DMS153 (cell line): Measurements from ENCODE around the gene TRAF3IP3.

Experiments
- DNase-seq: peaks from one replicate; lab custom pipeline; 2025; lab: John Stamatoyannopoulos, UW

Gene TRAF3IP3

GRCh38 chr1:209755926-209756614 is at the start of gene TRAF3IP3:
Gene TRAF3IP3 (plus strand): TSS chr1:209756053. CDS start chr1:209760040, 3,987 bp downstream.
- DNase-seq, result no peak

GRCh38 chr1:209706622-209707021 is 49.2 kb upstream of the TRAF3IP3 start:
- no peak for DNase-seq

- no peak for DNase-seq
Observed at GRCh38 chr1:209707308-209707707, 48.5 kb upstream of the TRAF3IP3 start.

- DNase-seq, result no peak
Observed at GRCh38 chr1:209708297-209708696, 47.6 kb upstream of the TRAF3IP3 start.

GRCh38 chr1:209710093-209710492 is 45.8 kb upstream of the TRAF3IP3 start:
- no peak for DNase-seq

- DNase-seq, result no peak
Observed at GRCh38 chr1:209710847-209711246, 45.0 kb upstream of the TRAF3IP3 start.

GRCh38 chr1:209714338-209714737 is 41.5 kb upstream of the TRAF3IP3 start:
- no peak for DNase-seq

- no peak for DNase-seq
Observed at GRCh38 chr1:209715314-209715713, 40.5 kb upstream of the TRAF3IP3 start.

GRCh38 chr1:209717818-209718217 is 38.0 kb upstream of the TRAF3IP3 start:
- DNase-seq, result no peak

GRCh38 chr1:209720326-209720725 is 35.5 kb upstream of the TRAF3IP3 start:
- DNase-seq, result no peak

GRCh38 chr1:209720826-209721225 is 35.0 kb upstream of the TRAF3IP3 start:
- no peak for DNase-seq

- DNase-seq, result no peak
Observed at GRCh38 chr1:209721323-209721722, 34.5 kb upstream of the TRAF3IP3 start.

GRCh38 chr1:209723265-209723664 is 32.6 kb upstream of the TRAF3IP3 start:
- DNase-seq, result no peak

GRCh38 chr1:209723756-209724693 is 31.8 kb upstream of the TRAF3IP3 start:
- no peak for DNase-seq

GRCh38 chr1:209727286-209727685 is 28.6 kb upstream of the TRAF3IP3 start:
- no peak for DNase-seq

GRCh38 chr1:209727785-209728184 is 28.1 kb upstream of the TRAF3IP3 start:
- no peak for DNase-seq

GRCh38 chr1:209728466-209728865 is 27.4 kb upstream of the TRAF3IP3 start:
- DNase-seq, result no peak

- no peak for DNase-seq
Observed at GRCh38 chr1:209729436-209729835, 26.4 kb upstream of the TRAF3IP3 start.

- DNase-seq, result no peak
Observed at GRCh38 chr1:209732725-209733124, 23.1 kb upstream of the TRAF3IP3 start.

GRCh38 chr1:209733409-209734192 is 22.3 kb upstream of the TRAF3IP3 start:
- DNase-seq, result no peak

GRCh38 chr1:209736490-209737117 is 19.2 kb upstream of the TRAF3IP3 start:
- no peak for DNase-seq

GRCh38 chr1:209737118-209737505 is 18.7 kb upstream of the TRAF3IP3 start:
- no peak for DNase-seq
